Esophagus squamous epithelium (tissue), 5 donors: Measurements from ENCODE around the gene RGS5. TPM values are rescaled to one million over a fixed set of nuclear protein-coding genes. Genes with fewer than 3 reads are reported as not detected.

Source experiments
- DNase-seq: peaks from one replicate; lab custom pipeline; 2025; lab: John Stamatoyannopoulos, UW
- H3K27ac ChIP-seq, 4 donors: fragments of 200-600 bp; sonication (generic); one replicate each; pipeline ENCODE4 v1.5.1; 2016 to 2019; ENCODE audit warnings: mild to moderate bottlenecking in 1 of 4
- H3K27me3 ChIP-seq, 4 donors: fragments of 200-600 bp; sonication (generic); 1 replicate in 3 of 4; 2 replicates in 1 of 4; pipeline versions ENCODE4 v1.5.1 to v1.6.0; 2017 to 2021; ENCODE audit warnings: antibody characterized with exemption in 1 of 4
- H3K36me3 ChIP-seq, 3 donors: fragments of 200-600 bp; sonication (generic); one replicate each; pipeline ENCODE4 v1.5.1; 2016 to 2019
- H3K4me1 ChIP-seq, 3 donors: fragments of 200-600 bp; sonication (generic); one replicate each; pipeline ENCODE4 v1.5.1; 2017 to 2019
- H3K4me3 ChIP-seq, 4 donors: fragments of 200-600 bp; sonication (generic); 1 replicate in 3 of 4; 2 replicates in 1 of 4; pipeline ENCODE4 v1.5.1; 2016 to 2019; ENCODE audit warnings: mild to moderate bottlenecking in 2 of 4, moderate library complexity in 1 of 4
- H3K9me3 ChIP-seq, 3 donors: fragments of 200-600 bp; sonication (generic); one replicate each; pipeline ENCODE4 v1.5.1; 2016 to 2019
- POLR2A ChIP-seq, 4 donors: fragments of 450-650 bp; IDR thresholded peaks; one replicate each; pipeline ENCODE4 v1.6.1; 2017; ENCODE audit warnings: antibody characterized with exemption in 4 of 4, mild to moderate bottlenecking in 4 of 4, moderate library complexity in 3 of 4
- WGBS, 2 donors: methylation state at CpG; one replicate each; pipeline ENCODE4 v1.1.5; 2018; 5-methylcytosine and 5-hydroxymethylcytosine counted together
- intact Hi-C: fragments of 100-400 bp; cut with DNase I; formaldehyde crosslinking; loops from one replicate; pipeline ENCODE4 v1.15.0; 2022
- total RNA-seq, 4 donors: library from RNA; depleted of rRNA; stranded (reverse); fragments of >200 nt; gene quantifications; one replicate each; pipeline ENCODE4 v1.1.0, GENCODE V29; 2016
- TF ChIP-seq, protein P1 (sequence below), 6 experiments: fragments of 450-650 bp in 4 of 6; fragments of 200-600 bp in 2 of 6; sonication (generic) in 2 of 6; IDR thresholded peaks; one replicate each; pipeline ENCODE4 v1.5.1; 2016 to 2019; ENCODE audit warnings: antibody characterized with exemption in 6 of 6, mild to moderate bottlenecking in 4 of 6, moderate library complexity in 4 of 6
- donor health status: DM: yes; HTN: yes; CAD: no.

The RGS5 gene
- total RNA-seq, 4 donors from 2014 or later, result 11.3 to 55.7 (median 23.3) TPM

DNA sequence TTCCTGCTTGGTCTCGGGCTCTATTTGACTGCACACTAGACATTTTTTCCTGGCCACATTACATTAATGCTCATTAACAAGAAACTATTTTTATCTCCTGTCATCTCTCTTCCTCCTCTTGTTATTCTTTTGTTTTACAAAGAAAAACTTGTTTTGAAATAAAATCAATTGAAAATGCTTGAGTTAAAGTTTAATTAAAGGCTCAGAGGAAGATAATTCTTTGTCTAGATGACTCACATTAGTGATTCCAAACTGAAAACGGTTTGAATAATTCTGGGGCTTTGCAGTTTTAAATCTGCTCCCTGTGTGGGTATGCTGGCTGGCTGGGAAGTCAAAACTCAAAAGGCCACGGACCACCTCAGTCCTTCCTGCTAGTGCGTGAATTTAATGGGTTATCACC is 29.6 kb downstream of the RGS5 start:
- WGBS, 2 donors, result 28 to 33% methylated on average over 4 of the region's 4 CpGs
- H3K9me3 ChIP-seq, result no peaks in the 10 kb centered on the region
- H3K27me3 ChIP-seq, result no peaks in the 10 kb centered on the region
- H3K27ac ChIP-seq, result peak overlapping the region in 2 of 4 donors; percentile 17 to 30
- H3K4me1 ChIP-seq, result peaks cover 0 to 45% (median 4%) of the 10 kb centered on the region in 3 donors
- DNase-seq, result no peak
- TF ChIP-seq, protein P1, sequence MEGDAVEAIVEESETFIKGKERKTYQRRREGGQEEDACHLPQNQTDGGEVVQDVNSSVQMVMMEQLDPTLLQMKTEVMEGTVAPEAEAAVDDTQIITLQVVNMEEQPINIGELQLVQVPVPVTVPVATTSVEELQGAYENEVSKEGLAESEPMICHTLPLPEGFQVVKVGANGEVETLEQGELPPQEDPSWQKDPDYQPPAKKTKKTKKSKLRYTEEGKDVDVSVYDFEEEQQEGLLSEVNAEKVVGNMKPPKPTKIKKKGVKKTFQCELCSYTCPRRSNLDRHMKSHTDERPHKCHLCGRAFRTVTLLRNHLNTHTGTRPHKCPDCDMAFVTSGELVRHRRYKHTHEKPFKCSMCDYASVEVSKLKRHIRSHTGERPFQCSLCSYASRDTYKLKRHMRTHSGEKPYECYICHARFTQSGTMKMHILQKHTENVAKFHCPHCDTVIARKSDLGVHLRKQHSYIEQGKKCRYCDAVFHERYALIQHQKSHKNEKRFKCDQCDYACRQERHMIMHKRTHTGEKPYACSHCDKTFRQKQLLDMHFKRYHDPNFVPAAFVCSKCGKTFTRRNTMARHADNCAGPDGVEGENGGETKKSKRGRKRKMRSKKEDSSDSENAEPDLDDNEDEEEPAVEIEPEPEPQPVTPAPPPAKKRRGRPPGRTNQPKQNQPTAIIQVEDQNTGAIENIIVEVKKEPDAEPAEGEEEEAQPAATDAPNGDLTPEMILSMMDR (IDR thresholded peaks at IDR 0.05), result no peak
- TF ChIP-seq POLR2A (IDR thresholded peaks at IDR 0.05), result no peak
- no peak overlapping the region for H3K4me3 ChIP-seq
- H3K36me3 ChIP-seq, result no peaks in the 10 kb centered on the region
- intact Hi-C loops, result no loop called here

DNA sequence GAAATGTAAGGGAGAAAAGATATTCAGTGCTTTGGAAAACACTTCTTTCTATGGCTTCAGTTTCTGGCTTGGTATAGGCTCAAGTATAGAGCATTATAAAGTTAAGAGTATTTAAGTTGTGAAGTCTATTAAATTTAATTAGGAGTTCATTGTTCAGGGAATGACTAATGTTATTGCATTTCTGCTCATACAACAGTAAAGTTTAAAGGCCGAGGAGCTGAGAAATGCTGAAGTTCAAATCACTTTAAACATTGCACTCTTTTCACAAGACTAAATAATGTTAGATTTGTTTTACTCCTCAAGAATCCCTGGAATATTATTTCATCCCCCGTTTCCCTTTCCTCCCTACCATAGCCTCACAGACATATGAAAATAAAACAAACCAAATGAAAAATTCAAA is 30.1 kb downstream of the RGS5 start:
- DNase-seq, result no peak
- 59 to 60% methylated on average over 2 of the region's 2 CpGs for WGBS, 2 donors
- intact Hi-C loops, result no loop called here
- no peaks in the 10 kb centered on the region for H3K36me3 ChIP-seq
- TF ChIP-seq, protein P1 (IDR thresholded peaks at IDR 0.05), result no peak
- TF ChIP-seq POLR2A (IDR thresholded peaks at IDR 0.05), result no peak
- no peak overlapping the region for H3K4me3 ChIP-seq
- no peaks in the 10 kb centered on the region for H3K9me3 ChIP-seq
- peaks cover 0 to 50% (median 4%) of the 10 kb centered on the region in 3 donors for H3K4me1 ChIP-seq
- no peaks in the 10 kb centered on the region for H3K27me3 ChIP-seq
- peak overlapping the region in 2 of 4 donors; percentile 17 to 23 for H3K27ac ChIP-seq

DNA sequence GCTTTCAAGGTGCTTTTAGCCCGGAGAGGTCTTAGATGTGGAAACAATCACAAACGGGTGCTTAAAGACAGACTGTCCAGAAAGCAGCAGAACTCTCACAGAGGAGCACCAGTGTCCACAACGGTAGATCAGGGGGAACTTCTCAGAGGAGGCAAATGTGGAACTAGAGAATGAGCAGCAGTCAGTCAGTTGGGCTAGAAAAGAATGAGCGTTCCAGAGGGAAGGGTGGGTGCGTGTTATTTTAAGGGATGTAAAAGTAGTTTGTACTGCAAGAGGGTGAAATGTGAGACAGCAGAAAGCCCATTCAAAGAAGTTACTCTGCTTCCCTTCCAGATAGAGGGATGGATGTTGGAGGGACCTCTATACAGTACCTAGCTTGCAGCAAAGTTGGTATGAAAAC is 30.9 kb downstream of the RGS5 start:
- intact Hi-C loops, result no loop called here
- H3K4me1 ChIP-seq, result peaks cover 0 to 58% (median 8%) of the 10 kb centered on the region in 3 donors
- WGBS, 2 donors, result 47 to 49% methylated on average over 5 of the region's 5 CpGs
- DNase-seq, result no peak
- H3K27ac ChIP-seq, result peak overlapping the region in 1 of 4 donors; percentile 45
- no peaks in the 10 kb centered on the region for H3K36me3 ChIP-seq
- no peaks in the 10 kb centered on the region for H3K9me3 ChIP-seq
- H3K4me3 ChIP-seq, result no peak overlapping the region
- TF ChIP-seq, protein P1 (IDR thresholded peaks at IDR 0.05), result no peak
- no peak for TF ChIP-seq POLR2A (IDR thresholded peaks at IDR 0.05)
- no peaks in the 10 kb centered on the region for H3K27me3 ChIP-seq

DNA sequence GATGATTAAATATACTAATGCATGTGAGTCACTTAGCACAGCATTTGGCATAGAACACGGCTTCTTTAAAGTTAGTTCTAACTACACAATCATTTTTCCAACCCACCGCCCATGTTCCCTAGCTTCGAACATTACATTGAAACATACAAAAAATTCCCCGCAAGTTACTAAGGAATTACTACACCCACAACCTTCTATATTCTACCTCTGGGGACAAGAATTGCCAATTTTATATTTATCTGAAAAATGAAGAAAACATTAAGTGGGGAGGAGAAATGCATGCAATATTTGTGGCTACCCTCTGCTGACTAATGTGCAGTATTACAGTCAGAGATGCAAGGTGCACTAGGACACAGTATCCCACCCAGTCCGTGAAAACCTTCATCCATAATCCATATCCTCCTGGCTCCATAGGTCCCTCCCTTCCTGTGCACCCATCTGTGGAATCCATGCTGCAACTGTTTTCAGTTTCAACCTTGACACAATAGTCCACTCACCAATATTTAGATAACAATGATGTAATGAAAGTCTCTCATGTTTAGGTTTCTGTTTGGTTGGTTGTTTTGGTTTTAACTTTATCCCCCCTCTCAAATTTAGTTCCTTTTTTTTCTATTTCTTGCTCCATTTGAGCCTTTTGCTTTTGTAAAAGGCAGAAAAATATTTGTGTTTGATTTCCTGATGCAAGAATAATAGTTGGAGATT is 31.6 kb downstream of the RGS5 start:
- 64 to 71% methylated on average over 5 of the region's 5 CpGs for WGBS, 2 donors
- Histone ChIP-seq H3K27ac (no peak overlapping the region), H3K4me1 (peaks cover 0 to 64% (median 8%) of the 10 kb centered on the region in 3 donors), H3K27me3 (no peaks in the 10 kb centered on the region), H3K9me3 (no peaks in the 10 kb centered on the region), H3K36me3 (no peaks in the 10 kb centered on the region), H3K4me3 (no peak overlapping the region)
- no peak for TF ChIP-seq POLR2A (IDR thresholded peaks at IDR 0.05)
- TF ChIP-seq, protein P1 (IDR thresholded peaks at IDR 0.05), result peak in 4 of 6 experiments; percentile 15 to 38 (median 22)
- no peak for DNase-seq
- intact Hi-C loops, result no loop called here

DNA sequence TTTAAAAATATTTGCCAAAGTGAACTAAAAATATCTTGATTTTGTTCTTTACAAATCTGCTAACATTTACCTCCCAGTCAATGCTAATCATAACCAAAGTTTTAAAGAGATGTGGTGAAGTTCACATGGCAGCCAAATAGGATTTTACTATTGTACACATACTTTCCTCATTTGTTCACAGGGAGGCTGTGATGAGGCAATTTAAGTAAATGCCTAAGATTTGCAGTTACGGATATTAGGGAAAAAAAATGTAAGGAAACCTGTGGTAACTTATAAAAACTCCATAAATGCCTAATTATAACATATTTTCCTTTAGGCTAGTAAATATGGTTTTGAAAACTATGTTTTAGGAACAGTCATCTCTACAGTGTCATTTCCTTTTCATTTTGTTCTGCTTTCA is 32.4 kb downstream of the RGS5 start:
- DNase-seq, result no peak
- no peak overlapping the region for H3K27ac ChIP-seq
- no peaks in the 10 kb centered on the region for H3K9me3 ChIP-seq
- no peaks in the 10 kb centered on the region for H3K27me3 ChIP-seq
- TF ChIP-seq POLR2A (IDR thresholded peaks at IDR 0.05), result no peak
- TF ChIP-seq, protein P1 (IDR thresholded peaks at IDR 0.05), result no peak
- H3K36me3 ChIP-seq, result no peaks in the 10 kb centered on the region
- 55 to 79% methylated on average over 1 of the region's 1 CpG for WGBS, 2 donors
- no peak overlapping the region for H3K4me3 ChIP-seq
- intact Hi-C loops, result no loop called here
- H3K4me1 ChIP-seq, result peaks cover 0 to 64% (median 8%) of the 10 kb centered on the region in 3 donors
